Stomach (tissue), 9 donors: ENCODE data around the gene ARRB1. TPM values are rescaled to one million over a fixed set of nuclear protein-coding genes. Genes with fewer than 3 reads are reported as not detected.
A peak's percentile ranks its signal among the peaks of the same experiment; 100 is the strongest.
"Not testable (repeated sequence)": the region's sequence is repeated elsewhere in the genome, so short reads cannot be mapped to it uniquely, and the experiment has no call there.

Experiments
- DNase-seq, 2 donors: peaks; one replicate each; pipeline versions ENCODE4 v3.0.0 to v3.0.0-alpha.2; 2013 to 2019
- H3K27ac ChIP-seq, 5 donors: fragments of 200-600 bp in 4 of 5; sonication (generic) in 4 of 5; one replicate each; pipeline ENCODE4 v1.5.1; 2013 to 2019; ENCODE audit warnings: mild to moderate bottlenecking in 1 of 5, moderate library complexity in 1 of 5
- H3K27me3 ChIP-seq, 3 donors: fragments of 200-600 bp; sonication (generic); one replicate each; pipeline ENCODE4 v1.5.1; 2017 to 2019; ENCODE audit warnings: mixed run types in 1 of 3
- H3K36me3 ChIP-seq, 4 donors: fragments of 200-600 bp; sonication (generic); 1 replicate in 3 of 4; 2 replicates in 1 of 4; pipeline ENCODE4 v1.5.1; 2016 to 2019
- H3K4me1 ChIP-seq, 4 donors: fragments of 200-600 bp; sonication (generic); one replicate each; pipeline ENCODE4 v1.5.1; 2016 to 2019
- H3K4me3 ChIP-seq, 4 donors: fragments of 200-600 bp; sonication (generic) in 3 of 4; one replicate each; pipeline ENCODE4 v1.5.1; 2016 to 2019; ENCODE audit warnings: mild to moderate bottlenecking in 1 of 4
- H3K9me3 ChIP-seq, 4 donors: fragments of 200-600 bp; sonication (generic); one replicate each; pipeline ENCODE4 v1.5.1; 2016 to 2019
- CTCF ChIP-seq, 7 experiments: fragments of 450-650 bp in 4 of 7; fragments of 200-600 bp in 3 of 7; sonication (generic) in 3 of 7; IDR thresholded peaks; one replicate each; pipeline ENCODE4 v1.5.1; 2016 to 2019; ENCODE audit warnings: antibody characterized with exemption in 7 of 7, control low read depth in 2 of 7, mild to moderate bottlenecking in 1 of 7
- EP300 ChIP-seq: sonication (generic); formaldehyde crosslinking; IDR thresholded peaks from one replicate; pipeline ENCODE4 v1.6.1; 2017; ENCODE audit warnings: antibody characterized with exemption
- POLR2A ChIP-seq, 4 donors: fragments of 450-650 bp; IDR thresholded peaks; one replicate each; pipeline ENCODE4 v1.6.1; 2016; ENCODE audit warnings: antibody characterized with exemption in 4 of 4, control low read depth in 2 of 4, mild to moderate bottlenecking in 1 of 4, moderate library complexity in 1 of 4
- POLR2AphosphoS5 ChIP-seq, 3 donors: sonication (generic); formaldehyde crosslinking; IDR thresholded peaks; one replicate each; pipeline ENCODE4 v1.6.1; 2016; ENCODE audit warnings: antibody characterized with exemption in 3 of 3
- WGBS, 5 donors: extraction: QIAGEN DNeasy Blood & Tissue Kit in 3 of 5; methylation state at CpG; one replicate each; pipeline versions ENCODE4 v1.1.5 to v1.1.7; 2013 to 2018; 5-methylcytosine and 5-hydroxymethylcytosine counted together
- intact Hi-C: fragments of 100-400 bp; cut with DNase I; formaldehyde crosslinking; loops from one replicate; pipeline ENCODE4 v1.15.1; 2023; ENCODE audit warnings: low total_unique reads
- polyA plus RNA-seq, 3 donors: library from polyadenylated mRNA; stranded (reverse); fragments of 200-250 nt; gene quantifications; one replicate each; pipeline ENCODE4 v1.2.3, GENCODE V29; 2013
- total RNA-seq, 5 donors: library from RNA; depleted of rRNA; stranded (reverse); fragments of >200 nt; gene quantifications; one replicate each; pipeline versions ENCODE4 v1.1.0 to v1.2.3, GENCODE V29; 2014 to 2016
- donor health status: healthy with polysubstance abuse.
- donor health status: Bipolar disorder and iron deficiency.
- donor health status: healthy.

Gene ARRB1
- total and polyA plus RNA-seq, 8 donors, result 18.0 to 151 (median 48.4) TPM

GRCh38 chr11:75333022-75333806 lies 18.2 kb downstream of the ARRB1 start:
- intact Hi-C loops, result no loop called here
- 50 to 62% (median 57%) methylated on average over 8 of the region's 8 CpGs for WGBS, 5 donors
- H3K36me3 ChIP-seq, result no peaks in the 10 kb centered on the region
- TF ChIP-seq POLR2A (IDR thresholded peaks at IDR 0.05), result no peak
- no peak for TF ChIP-seq EP300
- no peak for TF ChIP-seq CTCF (IDR thresholded peaks at IDR 0.05)
- TF ChIP-seq POLR2AphosphoS5 (IDR thresholded peaks at IDR 0.05), result no peak
- no peak overlapping the region for H3K4me3 ChIP-seq
- H3K9me3 ChIP-seq, result no peaks in the 10 kb centered on the region
- peak overlapping the region; percentile 15 to 97 (median 97) for H3K27ac ChIP-seq
- H3K27me3 ChIP-seq, result no peaks in the 10 kb centered on the region
- DNase-seq, result no peak
- H3K4me1 ChIP-seq, result peaks cover 87 to 100% (median 94%) of the 10 kb centered on the region in 4 donors

- H3K36me3 ChIP-seq, H3K9me3 ChIP-seq, H3K4me3 ChIP-seq, intact Hi-C loops, DNase-seq, H3K27me3 ChIP-seq: not testable (repeated sequence)
- peaks cover 83 to 100% (median 93%) of the 10 kb centered on the region in 4 donors for H3K4me1 ChIP-seq
- 89 to 97% (median 94%) methylated on average over 9 of the region's 9 CpGs for WGBS, 5 donors
- peak overlapping the region in 4 of 5 donors; percentile 82 to 97 (median 97) for H3K27ac ChIP-seq
Measured at GRCh38 chr11:75331761-75332160, 19.7 kb downstream of the ARRB1 start.

- H3K4me3 ChIP-seq, H3K36me3 ChIP-seq, DNase-seq, H3K27me3 ChIP-seq, H3K9me3 ChIP-seq, intact Hi-C loops: not testable (repeated sequence)
- Histone ChIP-seq H3K27ac (peak overlapping the region; percentile 79 to 97 (median 97)), H3K4me1 (peaks cover 83 to 100% (median 93%) of the 10 kb centered on the region in 4 donors)
- WGBS, 5 donors, result 91 to 95% (median 93%) methylated on average over 6 of the region's 6 CpGs
Measured at GRCh38 chr11:75331304-75331703, 20.2 kb downstream of the ARRB1 start.

- H3K27me3 ChIP-seq, H3K9me3 ChIP-seq, intact Hi-C loops, H3K4me3 ChIP-seq, H3K36me3 ChIP-seq, DNase-seq: not testable (repeated sequence)
- WGBS, 5 donors, result 74 to 83% (median 78%) methylated on average over 14 of the region's 14 CpGs
- peaks cover 83 to 100% (median 93%) of the 10 kb centered on the region in 4 donors for H3K4me1 ChIP-seq
- H3K27ac ChIP-seq, result peak overlapping the region; percentile 79 to 97 (median 97)
Measured at GRCh38 chr11:75330886-75331285, 20.6 kb downstream of the ARRB1 start.

- peak; percentile 65 to 90 for DNase-seq
- WGBS, 5 donors, result 4 to 31% (median 13%) methylated on average over 1 of the region's 1 CpG
- Histone ChIP-seq H3K27ac (peak overlapping the region; percentile 79 to 97 (median 97)), H3K9me3 (no peaks in the 10 kb centered on the region), H3K36me3 (no peaks in the 10 kb centered on the region), H3K27me3 (no peaks in the 10 kb centered on the region), H3K4me1 (peaks cover 83 to 100% (median 93%) of the 10 kb centered on the region in 4 donors), H3K4me3 (no peak overlapping the region)
- intact Hi-C loops, result no loop called here
- TF ChIP-seq POLR2A (IDR thresholded peaks at IDR 0.05) (no peak), POLR2AphosphoS5 (IDR thresholded peaks at IDR 0.05) (peak; percentile 17 to 61 (median 40))
Measured at GRCh38 chr11:75330291-75330690, 21.2 kb downstream of the ARRB1 start.

- Histone ChIP-seq H3K4me1 (peaks cover 82 to 100% (median 92%) of the 10 kb centered on the region in 4 donors), H3K4me3 (no peak overlapping the region), H3K9me3 (no peaks in the 10 kb centered on the region), H3K27me3 (no peaks in the 10 kb centered on the region), H3K27ac (peak overlapping the region; percentile 79 to 97 (median 97)), H3K36me3 (peaks cover 0 to 8% (median 4%) of the 10 kb centered on the region in 4 donors)
- DNase-seq, result peak; percentile 79 to 93
- intact Hi-C loops, result loop anchor here (10.0 kb wide), 1 partner anchor 56 kb away; no protein-coding TSS in a partner anchor
- WGBS, 5 donors, result 8 to 19% (median 14%) methylated on average over 9 of the region's 9 CpGs
- peak in 5 of 7 experiments; percentile 24 to 76 (median 48) for TF ChIP-seq CTCF (IDR thresholded peaks at IDR 0.05)
- peak; percentile 18 to 75 (median 20) for TF ChIP-seq POLR2AphosphoS5 (IDR thresholded peaks at IDR 0.05)
- TF ChIP-seq POLR2A (IDR thresholded peaks at IDR 0.05), result no peak
- no peak for TF ChIP-seq EP300
Measured at GRCh38 chr11:75328426-75329277, 22.8 kb downstream of the ARRB1 start.
